Body of pancreas (tissue), 4 donors: Measurements from ENCODE around the gene ADAMTS6. TPM values are rescaled to one million over a fixed set of nuclear protein-coding genes. Genes with fewer than 3 reads are reported as not detected.

Experiments used
- ATAC-seq: fragments of 150-250 bp; one replicate; pipeline ENCODE4 v1.9.1; 2016
- DNase-seq, 4 donors: peaks; one replicate each; pipeline ENCODE4 v3.0.0-alpha.2; 2019
- H3K27ac ChIP-seq, 4 donors: fragments of 200-600 bp; sonication (generic); 1 replicate in 3 of 4; 2 replicates in 1 of 4; pipeline versions ENCODE4 v1.5.1 to v1.6.1; 2016 to 2019; ENCODE audit warnings: mild to moderate bottlenecking in 1 of 4, mixed read lengths in 1 of 4, moderate library complexity in 1 of 4
- H3K27me3 ChIP-seq, 2 donors: fragments of 200-600 bp; sonication (generic); one replicate each; pipeline ENCODE4 v1.6.0; 2016; ENCODE audit warnings: mild to moderate bottlenecking in 1 of 2
- H3K36me3 ChIP-seq, 2 donors: fragments of 200-600 bp; sonication (generic); replicated peaks in 1 of 2; 2 replicates each; pipeline ENCODE4 v1.5.1; 2016; ENCODE audit warnings: low read depth in 2 of 2; ENCODE audit not compliant: insufficient read depth in 1 of 2
- H3K4me1 ChIP-seq: fragments of 200-600 bp; sonication (generic); one replicate; pipeline ENCODE4 v1.6.0; 2016
- H3K4me3 ChIP-seq, 2 donors: fragments of 200-600 bp; sonication (generic); 1 replicate in 1 of 2; 2 replicates in 1 of 2; pipeline ENCODE4 v1.5.1; 2016 to 2019
- H3K9me3 ChIP-seq, 3 donors: fragments of 200-600 bp; sonication (generic); 1 replicate in 2 of 3; 2 replicates in 1 of 3; pipeline ENCODE4 v1.5.1; 2016
- CTCF ChIP-seq, 7 experiments: fragments of 450-650 bp in 4 of 7; fragments of 200-600 bp in 3 of 7; sonication (generic) in 3 of 7; IDR thresholded peaks; one replicate each; pipeline ENCODE4 v1.5.1; 2016 to 2019; ENCODE audit warnings: antibody characterized with exemption in 7 of 7
- POLR2A ChIP-seq, 3 donors: fragments of 450-650 bp; IDR thresholded peaks; one replicate each; pipeline ENCODE4 v1.6.1; 2016; ENCODE audit warnings: antibody characterized with exemption in 3 of 3, mild to moderate bottlenecking in 2 of 3
- WGBS, 2 donors: methylation state at CpG; one replicate each; pipeline ENCODE4 v1.1.5; 2017; 5-methylcytosine and 5-hydroxymethylcytosine counted together
- intact Hi-C: fragments of 100-400 bp; cut with DNase I; formaldehyde crosslinking; loops from one replicate; pipeline ENCODE4 v1.15.1; 2023
- total RNA-seq, 2 donors: library from RNA; depleted of rRNA; stranded (reverse); fragments of >200 nt; gene quantifications; one replicate each; pipeline ENCODE4 v1.1.0, GENCODE V29; 2016

The ADAMTS6 gene
- total RNA-seq, 2 donors from 2014 or later = 0.78 TPM; not detected in 1

- DNase-seq (no peak), ATAC-seq (no peak)
- no peaks in the 10 kb centered on the region for H3K36me3 ChIP-seq
- intact Hi-C loops = no loop called here
- H3K27me3 ChIP-seq = no peaks in the 10 kb centered on the region
- H3K4me3 ChIP-seq = no peak overlapping the region
- H3K9me3 ChIP-seq = no peaks in the 10 kb centered on the region
- H3K27ac ChIP-seq = no peak overlapping the region
- TF ChIP-seq POLR2A (IDR thresholded peaks at IDR 0.05) = no peak
- TF ChIP-seq CTCF (IDR thresholded peaks at IDR 0.05) = no peak
- H3K4me1 ChIP-seq = no peaks in the 10 kb centered on the region
- WGBS, 2 donors = 50 to 52% methylated on average over 2 of the region's 2 CpGs
Observed at GRCh38 chr5:65152131-65152530, 329.6 kb downstream of the ADAMTS6 start.

GRCh38 chr5:65151614-65152013 is 330.1 kb downstream of the ADAMTS6 start:
- no peak for TF ChIP-seq POLR2A (IDR thresholded peaks at IDR 0.05)
- no peak for TF ChIP-seq CTCF (IDR thresholded peaks at IDR 0.05)
- no peak for DNase-seq
- no peak for ATAC-seq

GRCh38 chr5:65150599-65151304 is 331.0 kb downstream of the ADAMTS6 start:
- Histone ChIP-seq H3K4me3 (no peak overlapping the region), H3K27me3 (no peaks in the 10 kb centered on the region), H3K36me3 (no peaks in the 10 kb centered on the region), H3K9me3 (no peaks in the 10 kb centered on the region), H3K27ac (no peak overlapping the region), H3K4me1 (no peaks in the 10 kb centered on the region)
- 70 to 80% methylated on average over 6 of the region's 6 CpGs for WGBS, 2 donors
- intact Hi-C loops = no loop called here
- TF ChIP-seq POLR2A (IDR thresholded peaks at IDR 0.05) (no peak), CTCF (IDR thresholded peaks at IDR 0.05) (no peak)
- DNase-seq (no peak), ATAC-seq (no peak)

More at GRCh38 chr5:65151614-65152013, 330.1 kb downstream of the ADAMTS6 start:
- WGBS, 2 donors = 40 to 49% methylated on average over 5 of the region's 5 CpGs
- Histone ChIP-seq H3K27me3 (no peaks in the 10 kb centered on the region), H3K36me3 (no peaks in the 10 kb centered on the region), H3K4me1 (no peaks in the 10 kb centered on the region), H3K4me3 (no peak overlapping the region), H3K9me3 (no peaks in the 10 kb centered on the region), H3K27ac (no peak overlapping the region)
- intact Hi-C loops = no loop called here

- TF ChIP-seq POLR2A (IDR thresholded peaks at IDR 0.05) = no peak
- no peak for TF ChIP-seq CTCF (IDR thresholded peaks at IDR 0.05)
- DNase-seq (no peak), ATAC-seq (no peak)
- Histone ChIP-seq H3K27ac (no peak overlapping the region), H3K4me1 (no peaks in the 10 kb centered on the region), H3K36me3 (no peaks in the 10 kb centered on the region), H3K27me3 (no peaks in the 10 kb centered on the region), H3K4me3 (no peak overlapping the region), H3K9me3 (no peaks in the 10 kb centered on the region)
- intact Hi-C loops = no loop called here
- 72 to 86% methylated on average over 2 of the region's 2 CpGs for WGBS, 2 donors
Observed at GRCh38 chr5:65149827-65150226, 331.9 kb downstream of the ADAMTS6 start.
